T-helper 2 cell treated with Interferon-gamma antibody and Interleukin-4, amounts not matched to agents 5 μg/mL and 100 μg/mL, for 36 hours (primary cell): ENCODE results near the gene KPNA2.
A peak's percentile ranks its signal among the peaks of the same experiment; 100 is the strongest.
"Not testable (repeated sequence)": the region's sequence is repeated elsewhere in the genome, so short reads cannot be mapped to it uniquely, and the experiment has no call there.

ENCODE experiments used
- DNase-seq: peaks from one replicate; pipeline ENCODE4 v3.0.0; 2021; ENCODE audit warnings: low spot score
- H3K27ac Mint-ChIP-seq: one replicate; pipeline ENCODE4 v1.8.0; 2021; ENCODE audit warnings: mild to moderate bottlenecking, mixed read lengths
- H3K27me3 Mint-ChIP-seq: one replicate; pipeline ENCODE4 v1.8.0; 2021; ENCODE audit warnings: low read depth, mixed read lengths
- H3K36me3 Mint-ChIP-seq: one replicate; pipeline ENCODE4 v1.8.0; 2021; ENCODE audit warnings: low read depth, mixed read lengths
- H3K4me1 Mint-ChIP-seq: one replicate; pipeline ENCODE4 v1.8.0; 2021; ENCODE audit warnings: low read depth, mixed read lengths
- H3K4me3 Mint-ChIP-seq: one replicate; pipeline ENCODE4 v1.8.0; 2022; ENCODE audit warnings: mild to moderate bottlenecking, moderate library complexity, mixed read lengths
- H3K9me3 Mint-ChIP-seq: one replicate; pipeline ENCODE4 v1.8.0; 2021; ENCODE audit warnings: mixed read lengths

The KPNA2 gene

DNA sequence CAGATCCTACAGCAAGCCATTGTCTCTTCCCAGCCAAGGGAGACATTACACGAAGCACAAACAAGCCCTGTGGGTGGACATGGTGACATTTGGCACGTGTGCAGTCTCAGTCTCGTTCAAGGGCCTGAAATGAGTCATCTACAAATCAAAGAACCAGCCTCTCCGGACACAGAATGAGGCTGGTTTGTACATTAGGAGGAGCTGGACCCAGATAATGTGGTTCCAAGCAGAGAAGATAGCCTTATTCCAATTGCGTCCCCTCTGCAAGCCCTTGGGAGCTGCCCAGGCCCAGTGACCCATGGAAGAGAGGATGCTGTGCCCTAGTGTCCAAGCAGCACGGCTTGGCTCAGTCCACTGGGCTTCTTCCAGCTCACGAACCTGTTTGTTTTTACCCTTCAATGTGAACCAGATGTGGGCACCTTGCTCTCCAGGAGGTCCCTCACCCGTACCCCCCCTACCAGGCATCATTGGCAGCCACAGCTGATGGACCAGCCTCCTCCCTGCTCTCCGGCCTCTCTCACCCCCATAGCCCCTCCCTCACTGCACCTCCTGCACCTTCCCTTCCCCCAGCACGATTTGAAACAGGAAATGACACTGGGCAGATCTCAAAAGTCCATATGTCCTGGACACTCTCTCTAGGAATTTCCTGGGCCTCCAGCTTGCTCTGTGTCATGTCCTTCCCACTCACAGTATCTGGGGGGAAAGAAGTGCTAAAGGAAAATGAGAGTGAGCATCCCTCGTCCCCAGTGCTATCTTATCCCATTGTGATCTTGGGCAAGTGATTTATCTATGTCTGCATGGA, 26.2 kb downstream of the KPNA2 start:
- H3K9me3 Mint-ChIP-seq: no peaks in the 10 kb centered on the region
- no peak overlapping the region for H3K4me3 Mint-ChIP-seq
- H3K27ac Mint-ChIP-seq: no peak overlapping the region
- DNase-seq: no peak
- peaks cover 4% of the 10 kb centered on the region for H3K4me1 Mint-ChIP-seq
- H3K27me3 Mint-ChIP-seq: peaks cover 5% of the 10 kb centered on the region
- no peaks in the 10 kb centered on the region for H3K36me3 Mint-ChIP-seq

DNA sequence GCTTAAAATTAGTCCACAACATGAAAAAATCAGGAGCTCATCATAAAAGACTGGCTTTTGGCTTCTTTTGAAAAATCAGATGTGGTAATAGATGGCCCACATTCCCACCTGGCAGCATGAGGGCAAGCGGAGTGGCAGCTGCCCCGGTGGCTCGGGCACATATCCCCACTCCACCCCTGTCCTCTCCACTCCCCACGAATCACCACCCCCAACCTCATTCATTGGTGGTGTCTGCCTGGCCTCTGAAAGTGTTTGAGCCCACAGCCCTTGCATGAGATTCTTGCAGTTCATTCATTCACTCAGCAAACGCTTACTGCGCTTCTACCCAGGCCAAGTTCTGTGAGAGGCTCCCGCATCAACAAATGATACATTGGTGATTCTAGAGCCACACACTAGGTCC, 29.8 kb downstream of the KPNA2 start:
- DNase-seq, H3K4me3 Mint-ChIP-seq, H3K27ac Mint-ChIP-seq, H3K9me3 Mint-ChIP-seq, H3K4me1 Mint-ChIP-seq, H3K36me3 Mint-ChIP-seq, H3K27me3 Mint-ChIP-seq: not testable (repeated sequence)

DNA sequence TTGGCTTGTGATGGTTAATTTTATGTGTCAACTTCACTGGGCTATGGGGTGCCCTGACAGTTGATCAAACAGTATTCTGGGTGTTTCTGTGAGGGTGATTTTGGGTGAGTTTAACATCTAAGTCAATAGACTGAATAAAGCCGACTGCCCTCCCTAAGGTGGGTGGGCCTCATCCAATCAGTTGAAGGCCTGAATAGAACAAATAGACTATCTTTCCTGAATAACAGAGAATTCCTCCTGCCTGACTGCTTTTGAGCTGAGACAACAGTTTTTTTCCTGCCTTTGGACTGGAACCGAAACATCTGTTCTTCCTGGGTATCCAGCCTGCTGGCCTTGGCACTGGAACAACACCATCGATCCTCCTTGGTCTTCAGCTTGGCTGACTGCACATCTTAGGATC, 33.0 kb downstream of the KPNA2 start:
- not testable (repeated sequence) for H3K27ac Mint-ChIP-seq, H3K4me3 Mint-ChIP-seq, H3K9me3 Mint-ChIP-seq, H3K4me1 Mint-ChIP-seq, H3K27me3 Mint-ChIP-seq, DNase-seq, H3K36me3 Mint-ChIP-seq

DNA sequence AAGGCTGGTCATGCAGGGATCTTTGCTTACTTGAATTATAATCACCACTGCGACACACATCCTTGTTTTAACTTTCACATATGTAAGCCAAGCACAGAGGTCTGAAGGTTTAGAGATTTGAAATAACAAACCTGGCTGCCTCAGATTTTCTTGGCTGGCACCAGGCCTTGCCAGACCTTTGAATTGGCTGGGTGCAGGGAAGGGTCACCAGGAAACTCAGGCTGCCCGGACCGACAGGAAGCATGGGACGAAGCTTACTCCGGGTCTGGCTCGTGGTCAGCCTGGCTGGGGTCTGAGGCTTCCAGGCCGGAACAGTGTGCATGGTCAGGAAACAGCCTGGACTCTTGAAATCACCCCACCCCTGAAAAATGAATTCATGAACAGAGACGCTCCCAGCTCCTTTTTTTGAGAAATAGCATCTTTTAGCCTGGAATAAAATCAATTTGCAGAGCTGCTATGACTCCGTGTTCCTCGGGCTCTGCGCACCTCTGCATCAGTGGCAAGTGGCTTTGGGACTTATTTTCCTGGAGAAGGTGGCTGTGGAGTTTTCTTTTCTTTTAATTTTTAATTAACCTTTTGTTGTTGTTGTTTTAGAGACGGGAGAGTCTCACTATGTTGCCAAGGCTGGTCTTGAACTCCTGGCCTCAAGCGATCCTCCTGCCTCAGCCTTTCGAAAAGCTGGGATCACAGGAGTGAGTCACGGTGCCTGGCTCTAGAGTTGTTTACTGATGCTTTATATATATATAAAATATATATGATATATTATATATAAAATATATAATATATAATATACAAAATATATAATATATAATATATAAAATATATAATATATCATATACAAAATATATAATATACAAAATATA, 35.3 kb downstream of the KPNA2 start:
- H3K27ac Mint-ChIP-seq, H3K9me3 Mint-ChIP-seq, DNase-seq, H3K36me3 Mint-ChIP-seq, H3K4me3 Mint-ChIP-seq, H3K4me1 Mint-ChIP-seq, H3K27me3 Mint-ChIP-seq: not testable (repeated sequence)

DNA sequence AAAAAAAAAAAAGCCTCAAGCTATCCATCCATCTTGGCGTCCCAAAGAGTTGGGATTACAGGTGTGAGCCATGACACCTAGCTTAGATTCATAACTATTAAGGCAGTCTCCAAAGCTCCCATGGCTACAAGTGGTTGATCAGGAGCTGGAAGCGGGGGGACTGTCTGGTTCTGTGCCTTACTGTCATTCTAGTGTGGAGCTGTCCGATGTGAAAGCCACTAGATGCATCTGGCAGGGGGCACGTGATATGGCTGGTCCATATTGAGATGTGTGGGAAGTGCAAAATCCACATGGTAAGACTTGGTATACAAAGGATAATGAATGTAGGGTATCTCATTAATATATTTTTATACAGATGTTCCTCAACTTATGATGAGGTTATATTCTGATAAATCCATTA, 38.7 kb downstream of the KPNA2 start:
- Mint-ChIP-seq H3K4me1 (no peaks in the 10 kb centered on the region), H3K9me3 (no peaks in the 10 kb centered on the region), H3K27ac (no peak overlapping the region), H3K36me3 (no peaks in the 10 kb centered on the region), H3K27me3 (no peaks in the 10 kb centered on the region), H3K4me3 (no peak overlapping the region)
- DNase-seq: no peak

DNA sequence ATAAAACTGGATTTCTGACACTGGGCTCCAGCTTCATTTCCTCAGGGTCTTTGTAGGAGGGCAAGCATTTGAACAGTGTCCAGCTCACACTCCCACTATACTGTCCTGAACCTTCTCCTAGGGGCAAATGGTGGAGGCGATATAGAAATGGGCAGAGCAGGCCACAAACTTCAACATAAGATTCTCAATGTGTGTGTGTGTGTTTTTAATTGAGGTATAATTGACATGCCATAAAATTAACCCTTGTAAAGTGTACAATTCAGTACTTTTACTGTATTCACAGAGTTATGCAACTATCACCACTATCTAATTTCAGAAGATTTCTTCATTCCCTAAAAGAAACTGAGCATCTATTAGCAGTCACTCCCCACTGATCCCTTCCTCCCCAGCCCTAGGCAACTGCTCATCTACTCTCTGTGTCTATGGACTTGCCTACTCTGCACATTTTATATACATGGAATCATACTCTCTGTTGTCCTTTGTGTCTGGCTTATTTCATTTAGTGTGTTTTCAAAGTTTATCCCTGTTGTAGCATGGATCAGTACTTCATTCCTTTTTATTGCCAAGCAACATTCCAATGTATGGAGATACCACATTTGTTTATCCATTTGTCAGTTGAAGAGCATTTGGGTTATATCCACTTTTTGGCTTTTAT, 40.5 kb downstream of the KPNA2 start:
- not testable (repeated sequence) for H3K27me3 Mint-ChIP-seq, H3K4me3 Mint-ChIP-seq, DNase-seq, H3K27ac Mint-ChIP-seq, H3K9me3 Mint-ChIP-seq, H3K4me1 Mint-ChIP-seq, H3K36me3 Mint-ChIP-seq

DNA sequence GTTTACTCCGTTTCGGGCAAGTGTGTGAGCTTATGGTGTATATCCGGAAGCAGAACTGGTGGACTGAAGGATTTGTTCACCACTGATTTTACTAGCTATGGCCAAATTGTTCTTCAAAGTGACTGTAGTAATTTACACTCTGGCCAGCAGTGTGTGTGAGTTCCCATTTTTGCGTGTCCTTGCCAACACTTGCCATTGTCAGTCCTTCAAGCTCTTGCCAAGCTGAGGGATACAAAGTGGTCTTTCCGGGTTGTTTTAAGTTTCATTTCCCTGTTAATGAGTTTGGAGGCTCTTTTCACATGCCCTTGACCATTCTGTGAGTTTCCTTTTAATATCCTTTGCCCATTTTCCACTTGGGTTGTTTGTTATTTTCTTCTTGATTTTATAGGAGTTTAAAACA, 42.0 kb downstream of the KPNA2 start:
- DNase-seq, H3K4me1 Mint-ChIP-seq, H3K9me3 Mint-ChIP-seq, H3K27me3 Mint-ChIP-seq, H3K27ac Mint-ChIP-seq, H3K36me3 Mint-ChIP-seq, H3K4me3 Mint-ChIP-seq: not testable (repeated sequence)

DNA sequence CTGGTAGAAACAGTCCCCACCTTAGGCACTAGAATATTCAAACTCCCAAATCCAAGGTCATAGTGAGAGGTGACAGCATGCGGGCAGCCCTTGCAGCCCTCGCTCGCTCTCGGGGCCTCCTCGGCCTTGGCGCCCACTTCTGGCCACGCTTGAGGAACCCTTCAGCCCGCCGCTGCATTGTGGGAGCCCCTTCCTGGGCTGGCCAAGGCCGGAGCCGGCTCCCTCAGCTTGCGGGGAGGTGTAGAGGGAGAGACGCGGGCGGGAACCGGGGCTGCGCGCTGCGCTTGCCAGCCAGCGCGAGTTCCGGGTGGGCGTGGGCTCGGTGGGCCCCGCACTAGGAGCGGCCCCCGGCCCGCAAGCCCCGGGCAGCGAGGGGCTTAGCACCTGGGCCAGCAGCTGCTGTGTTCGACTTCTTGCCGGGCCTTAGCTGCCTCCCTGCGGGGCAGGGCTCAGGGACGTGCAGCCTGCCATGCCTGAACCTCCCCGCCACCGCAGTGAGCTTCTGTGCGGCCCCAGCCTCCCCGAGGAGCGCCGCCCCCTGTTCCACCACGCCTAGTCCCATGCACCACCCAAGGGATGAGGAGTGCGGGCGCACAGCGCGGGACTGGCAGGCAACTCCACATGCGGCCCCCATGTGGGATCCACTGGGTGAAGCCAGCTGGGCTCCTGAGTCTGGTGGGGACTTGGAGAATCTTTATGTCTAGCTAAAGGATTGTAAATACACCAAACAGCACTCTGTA, 45.0 kb downstream of the KPNA2 start:
- Mint-ChIP-seq H3K27ac (no peak overlapping the region), H3K4me3 (no peak overlapping the region), H3K4me1 (peaks cover 12% of the 10 kb centered on the region), H3K9me3 (peaks cover 9% of the 10 kb centered on the region), H3K27me3 (peaks cover 3% of the 10 kb centered on the region), H3K36me3 (peaks cover 2% of the 10 kb centered on the region)
- DNase-seq: no peak

DNA sequence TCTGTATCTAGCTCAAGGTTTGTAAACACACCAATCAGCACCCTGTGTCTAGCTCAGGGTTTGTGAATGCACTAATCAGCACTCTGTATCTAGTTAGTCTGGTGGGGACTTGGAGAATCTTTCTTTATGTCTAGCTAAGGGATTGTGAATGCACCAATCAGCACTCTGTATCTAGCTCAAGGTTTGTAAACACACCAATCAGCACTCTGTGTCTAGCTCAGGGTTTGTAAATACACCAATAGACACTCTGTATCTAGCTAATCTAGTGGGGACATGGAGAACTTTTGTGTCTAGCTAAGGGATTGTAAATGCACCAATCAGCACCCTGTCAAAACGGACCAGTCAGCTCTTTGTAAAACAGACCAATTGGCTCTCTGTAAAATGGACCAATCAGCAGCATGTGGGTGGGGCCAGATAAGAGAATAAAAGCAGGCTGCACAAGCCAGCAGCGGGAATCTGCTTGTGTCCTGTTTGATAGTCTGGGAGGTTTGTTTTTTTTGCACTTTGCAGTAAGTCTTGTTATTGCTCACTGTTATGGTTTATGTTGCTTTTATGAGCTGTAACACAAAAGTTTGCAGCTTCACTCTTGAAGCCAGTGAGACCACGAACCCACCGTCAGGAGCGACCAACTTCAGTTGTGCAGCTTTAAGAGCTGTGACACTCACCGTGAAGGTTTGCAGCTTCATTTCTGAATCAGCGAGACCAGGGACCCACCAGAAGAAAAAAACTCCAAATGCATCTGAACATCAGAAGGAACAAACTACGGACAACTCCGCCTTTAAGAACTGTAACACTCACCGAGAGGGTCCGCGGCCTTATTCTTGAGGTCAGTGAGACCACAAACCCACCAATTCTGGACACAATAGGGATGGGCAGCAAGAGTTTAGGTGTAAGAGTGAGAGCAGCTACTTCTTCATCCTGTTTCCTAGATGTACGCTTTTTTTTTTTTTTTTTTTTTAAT, 46.0 kb downstream of the KPNA2 start:
- not testable (repeated sequence) for H3K27ac Mint-ChIP-seq, H3K27me3 Mint-ChIP-seq, H3K36me3 Mint-ChIP-seq, DNase-seq, H3K9me3 Mint-ChIP-seq, H3K4me3 Mint-ChIP-seq
- H3K4me1 Mint-ChIP-seq: peaks cover 22% of the 10 kb centered on the region

DNA sequence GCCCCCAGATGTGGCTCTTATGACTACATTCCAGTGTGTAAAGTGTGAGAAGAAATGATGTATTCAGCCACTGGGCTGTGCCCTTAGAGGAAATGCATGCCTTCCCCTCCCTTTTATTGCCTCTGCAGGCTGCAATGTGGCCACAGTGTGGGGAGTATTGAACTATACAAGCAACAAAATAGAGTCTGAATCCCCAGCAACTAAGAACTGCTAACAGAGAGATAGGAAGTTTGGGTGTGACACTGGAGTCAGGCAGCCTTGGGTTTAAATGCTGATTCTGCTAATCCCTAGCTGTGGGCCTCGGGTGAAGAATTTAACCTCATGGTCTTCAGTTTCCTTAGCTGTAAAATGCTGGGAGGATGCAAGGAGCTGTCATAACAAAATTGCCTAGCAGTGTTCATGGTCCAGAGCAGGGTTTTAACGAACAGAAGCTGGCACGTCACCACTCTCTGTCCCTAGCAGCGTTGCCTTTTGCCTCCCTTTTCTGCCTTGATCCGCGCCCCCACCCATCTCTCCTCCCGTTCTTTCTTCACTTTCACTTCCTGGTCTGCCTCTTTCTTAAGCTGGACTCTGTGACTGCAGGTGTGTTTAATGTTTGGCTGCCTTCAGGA, 50.3 kb downstream of the KPNA2 start:
- Mint-ChIP-seq H3K4me3 (peak overlapping the region; percentile 77), H3K27me3 (no peaks in the 10 kb centered on the region), H3K9me3 (peaks cover 9% of the 10 kb centered on the region), H3K27ac (peak overlapping the region; percentile 90), H3K36me3 (peaks cover 2% of the 10 kb centered on the region), H3K4me1 (peaks cover 48% of the 10 kb centered on the region)
- no peak for DNase-seq

DNA sequence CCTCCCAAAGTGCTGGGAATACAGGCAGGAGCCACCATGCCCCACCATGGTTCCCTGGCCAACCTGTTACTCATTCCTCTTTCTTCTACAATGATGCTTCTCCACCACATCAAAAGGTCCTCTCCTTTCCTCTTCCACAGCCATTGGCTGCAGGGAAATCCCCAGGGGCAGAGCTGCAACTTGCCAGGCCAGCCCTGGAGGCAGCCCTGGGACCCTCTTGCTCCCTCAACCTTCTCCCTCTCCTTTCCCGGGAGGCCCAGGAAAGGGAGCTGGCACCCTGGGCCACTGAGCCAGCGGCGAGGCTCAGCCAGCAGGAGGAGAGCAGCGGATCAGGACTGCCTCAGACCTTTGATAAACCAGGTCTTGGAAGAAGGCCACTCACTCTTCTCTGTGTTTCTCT, 51.1 kb downstream of the KPNA2 start:
- not testable (repeated sequence) for DNase-seq, H3K27me3 Mint-ChIP-seq, H3K36me3 Mint-ChIP-seq, H3K9me3 Mint-ChIP-seq
- Mint-ChIP-seq H3K4me1 (peaks cover 49% of the 10 kb centered on the region), H3K4me3 (peak overlapping the region; percentile 77), H3K27ac (peak overlapping the region; percentile 90)

DNA sequence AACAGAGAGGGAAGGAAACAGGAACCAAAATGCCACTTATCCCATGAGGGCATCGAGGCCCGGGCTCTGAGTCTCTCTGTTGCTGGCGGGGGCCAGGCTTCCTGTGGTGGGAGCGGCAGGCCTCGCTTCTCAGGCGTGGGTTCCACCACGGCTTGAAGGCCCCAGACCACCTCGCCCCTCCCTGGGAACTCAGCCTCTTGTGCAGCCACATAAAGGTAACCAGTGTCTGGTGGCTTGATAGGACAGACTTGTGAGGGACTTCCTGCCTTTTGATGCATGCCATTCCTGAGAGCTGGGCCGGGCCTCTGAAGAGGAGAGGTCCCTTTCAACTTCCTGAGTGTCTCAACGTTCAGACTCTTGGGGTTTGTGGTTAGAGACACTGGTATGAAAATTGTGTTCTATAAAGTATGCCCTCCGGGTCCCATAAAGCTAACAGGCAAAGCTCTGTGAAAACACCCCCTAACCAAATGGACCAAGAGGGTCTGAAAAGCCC, 51.6 kb downstream of the KPNA2 start:
- peak overlapping the region; percentile 77 for H3K4me3 Mint-ChIP-seq
- not testable (repeated sequence) for H3K36me3 Mint-ChIP-seq, H3K27me3 Mint-ChIP-seq, DNase-seq, H3K9me3 Mint-ChIP-seq
- H3K4me1 Mint-ChIP-seq: peaks cover 47% of the 10 kb centered on the region
- H3K27ac Mint-ChIP-seq: peak overlapping the region; percentile 90
